Activated T-cell treated with anti-CD3 and anti-CD28 coated beads for 4 hours (primary cell): Measurements from ENCODE around the gene CD320.
A peak's percentile ranks its signal among the peaks of the same experiment; 100 is the strongest.
"Not testable (repeated sequence)": the region's sequence is repeated elsewhere in the genome, so short reads cannot be mapped to it uniquely, and the experiment has no call there.

Source experiments
- DNase-seq: peaks from one replicate; pipeline ENCODE4 v3.0.0-alpha.2; 2020

CD320 gene

DNA sequence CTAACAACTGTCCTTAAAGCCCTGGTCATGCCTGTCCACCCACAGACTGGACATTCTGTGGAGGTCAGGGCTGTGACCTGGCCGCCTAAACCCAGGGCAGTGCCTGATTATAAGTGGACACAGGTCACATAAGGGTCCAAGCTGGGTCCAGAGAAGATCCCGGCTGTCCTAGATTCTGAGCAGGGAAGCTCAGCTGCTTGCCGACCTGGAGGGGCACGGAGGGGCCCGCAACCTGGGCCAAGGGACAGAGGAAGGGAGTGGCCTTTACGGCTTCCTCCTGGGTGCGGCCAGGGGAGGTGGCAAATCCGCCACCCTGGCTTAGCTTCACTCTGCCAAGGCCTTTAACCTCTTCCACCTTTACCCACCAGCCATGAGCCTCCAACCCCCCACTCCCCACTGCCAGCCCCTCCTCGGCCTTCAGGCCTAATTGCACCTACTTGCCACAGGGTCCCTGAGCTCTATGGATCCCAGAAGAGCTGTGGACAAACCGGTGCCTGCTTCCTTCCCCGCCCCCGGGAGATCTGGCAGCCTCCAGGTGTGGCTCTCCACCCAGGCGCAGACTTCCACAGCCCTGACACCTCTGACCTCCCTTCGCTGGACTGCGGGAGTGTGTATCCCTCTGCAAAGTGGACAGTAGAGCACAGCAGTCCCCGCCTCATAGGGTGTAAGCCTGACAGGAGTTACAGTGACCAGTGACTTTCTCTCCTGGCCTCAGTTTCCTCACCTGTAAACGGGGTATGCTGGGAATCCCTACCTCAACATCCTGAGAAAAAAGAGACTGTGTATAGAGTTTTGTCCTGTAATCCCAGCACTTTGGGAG, 1.7 kb downstream of the CD320 start:
- DNase-seq, result no peak

DNA sequence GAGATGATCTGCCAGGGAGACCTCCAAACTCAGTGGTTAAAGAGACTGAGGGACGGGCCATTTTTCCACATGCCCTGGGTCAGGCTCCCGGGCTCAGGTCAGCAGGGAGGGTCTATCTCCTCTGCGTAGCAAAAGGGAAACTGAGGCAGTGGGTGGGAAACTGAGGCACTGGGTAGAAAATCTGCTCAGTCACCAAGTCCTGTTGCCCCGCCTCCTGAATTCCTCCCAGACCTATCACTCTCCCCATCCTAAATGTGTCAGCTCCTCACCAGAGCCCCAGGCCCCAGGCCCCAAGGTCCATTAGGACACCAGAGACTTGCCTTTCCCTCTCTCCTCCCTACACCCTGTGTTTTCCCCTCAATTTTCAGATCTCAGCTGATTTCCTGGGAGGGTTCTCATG, 2.4 kb downstream of the CD320 start:
- DNase-seq, result no peak

DNA sequence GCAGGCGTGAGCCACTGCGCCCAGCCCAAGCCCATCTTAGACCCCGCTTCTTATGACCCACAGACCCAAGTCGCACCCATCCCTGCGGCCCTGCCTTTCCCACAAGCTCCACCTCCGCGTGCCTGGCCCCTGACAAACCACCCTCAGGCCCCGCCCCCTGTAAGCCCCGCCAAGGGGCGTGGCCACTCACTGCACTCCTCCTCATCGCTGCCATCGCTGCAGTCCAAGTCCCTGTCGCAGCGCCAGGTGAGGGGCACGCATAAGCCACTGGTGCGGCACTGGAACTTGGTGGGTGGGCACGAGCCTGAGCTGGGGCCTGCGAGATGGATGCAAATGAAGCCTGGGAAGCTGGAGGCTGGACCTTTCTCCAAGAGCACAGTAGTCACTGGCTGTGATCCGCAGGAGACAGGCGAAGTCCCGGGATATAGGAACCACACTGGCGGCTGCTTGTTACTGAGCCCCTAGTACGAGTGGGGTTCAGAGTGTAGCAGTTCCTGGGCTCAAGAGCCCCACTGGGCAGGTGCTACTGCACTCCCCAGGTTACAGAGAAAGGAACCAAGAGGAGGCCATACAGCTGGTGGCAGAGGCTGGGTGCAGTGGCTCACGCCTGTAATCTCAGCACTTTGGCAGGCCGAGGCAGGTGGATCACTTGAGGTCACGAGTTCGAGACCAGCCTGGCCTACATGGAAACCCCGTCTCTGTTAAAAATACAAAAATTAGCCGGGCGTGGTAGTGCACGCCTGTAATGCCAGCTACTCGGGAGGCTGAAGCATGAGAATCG, 3.1 kb downstream of the CD320 start:
- no peak for DNase-seq

DNA sequence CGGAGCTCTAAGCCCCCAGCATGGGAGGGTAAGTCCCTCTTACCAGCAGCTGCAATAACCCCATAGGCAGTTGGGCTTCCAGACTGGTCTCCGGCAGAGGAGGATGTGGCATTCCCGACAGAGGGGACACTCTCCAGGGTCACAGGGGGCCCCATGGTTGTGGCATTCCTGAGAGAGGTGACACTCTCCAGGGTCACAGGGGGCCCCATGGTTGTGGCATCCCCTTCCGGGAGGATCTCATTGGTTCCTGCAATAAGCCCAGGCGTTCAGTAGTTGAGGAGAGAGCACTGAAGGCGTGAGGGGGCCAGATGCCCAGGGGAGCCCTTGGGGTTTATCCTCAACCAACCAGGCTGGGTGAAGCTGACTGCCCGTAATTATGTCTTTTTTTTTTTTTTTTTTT, 5.4 kb downstream of the CD320 start:
- DNase-seq, result no peak

DNA sequence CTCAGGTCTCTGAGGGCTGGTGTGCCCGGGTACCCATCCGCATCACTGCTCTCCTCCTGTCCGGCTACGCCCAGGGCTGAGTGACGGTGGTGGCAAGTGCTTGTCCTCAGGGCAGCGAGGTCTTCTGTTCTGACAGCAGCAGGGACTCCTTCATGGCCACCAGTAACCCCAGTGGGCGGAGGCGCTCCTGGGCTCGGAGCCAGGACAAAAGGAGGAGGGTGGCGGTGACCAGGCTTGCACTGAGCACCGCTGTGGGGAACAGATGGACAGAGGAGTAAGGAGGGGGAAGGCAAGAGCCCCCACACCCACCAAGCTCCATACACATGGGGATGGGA, 5.8 kb downstream of the CD320 start:
- no peak for DNase-seq

DNA sequence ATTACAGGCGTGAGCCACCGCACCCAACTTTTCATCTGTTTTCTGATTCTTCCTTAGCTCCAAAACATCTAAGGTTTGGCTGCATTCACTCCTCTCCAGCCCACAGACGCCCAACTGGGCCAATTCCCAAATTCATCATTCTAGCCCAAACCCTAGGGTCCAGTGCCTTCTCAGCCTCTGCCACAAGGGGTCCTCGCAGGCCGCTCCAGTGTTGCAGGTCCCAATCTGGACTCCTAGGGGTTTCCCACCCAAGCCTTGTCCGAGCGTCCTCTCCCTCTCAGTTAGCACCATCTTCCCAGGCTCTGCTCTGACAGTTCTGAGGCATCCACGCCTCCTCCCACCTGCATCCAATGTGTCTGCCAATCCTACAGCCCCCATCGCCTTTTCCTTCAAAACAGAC, 16.8 kb downstream of the CD320 start:
- DNase-seq, result not testable (repeated sequence)

DNA sequence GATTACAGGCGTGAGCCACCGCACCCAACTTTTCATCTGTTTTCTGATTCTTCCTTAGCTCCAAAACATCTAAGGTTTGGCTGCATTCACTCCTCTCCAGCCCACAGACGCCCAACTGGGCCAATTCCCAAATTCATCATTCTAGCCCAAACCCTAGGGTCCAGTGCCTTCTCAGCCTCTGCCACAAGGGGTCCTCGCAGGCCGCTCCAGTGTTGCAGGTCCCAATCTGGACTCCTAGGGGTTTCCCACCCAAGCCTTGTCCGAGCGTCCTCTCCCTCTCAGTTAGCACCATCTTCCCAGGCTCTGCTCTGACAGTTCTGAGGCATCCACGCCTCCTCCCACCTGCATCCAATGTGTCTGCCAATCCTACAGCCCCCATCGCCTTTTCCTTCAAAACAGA, 31.6 kb downstream of the CD320 start:
- DNase-seq, result not testable (repeated sequence)

DNA sequence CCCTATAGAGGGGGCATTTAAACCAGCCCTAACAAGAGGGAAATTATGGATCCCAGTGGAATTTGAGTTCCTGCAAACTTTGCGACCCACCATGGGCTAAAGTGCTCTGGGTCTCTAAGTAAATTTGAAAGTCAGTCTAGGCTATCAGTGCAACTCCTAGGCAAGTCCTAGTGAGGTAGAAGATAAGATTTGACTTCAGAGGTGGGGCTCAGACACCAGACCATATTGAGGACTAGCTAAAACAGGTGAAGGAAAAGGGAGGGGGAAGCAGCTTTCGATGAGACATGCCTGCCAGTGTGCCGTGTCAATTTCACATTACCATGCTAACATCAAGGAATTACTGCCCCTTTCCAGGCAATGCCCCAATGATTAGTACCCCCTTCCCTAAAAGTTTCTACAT, 38.4 kb downstream of the CD320 start:
- DNase-seq, result no peak

DNA sequence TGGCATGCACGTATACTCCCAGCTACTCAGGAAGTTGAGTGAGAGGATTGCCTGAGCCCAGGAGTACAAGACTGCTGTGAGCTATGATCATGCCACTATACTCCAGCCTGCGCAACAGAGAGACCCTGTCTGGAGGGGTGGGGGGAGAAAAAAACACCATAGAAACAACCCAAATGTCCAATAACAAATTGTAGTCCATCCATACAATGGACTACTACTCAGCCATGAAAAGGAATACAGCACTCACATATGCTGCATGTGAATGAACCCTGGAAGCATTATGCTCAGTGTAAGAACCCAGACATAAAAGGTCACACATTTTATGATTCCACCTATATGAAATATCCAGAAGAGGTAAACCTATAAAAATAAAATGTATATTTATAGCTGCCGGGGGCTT, 42.3 kb downstream of the CD320 start:
- DNase-seq, result no peak

DNA sequence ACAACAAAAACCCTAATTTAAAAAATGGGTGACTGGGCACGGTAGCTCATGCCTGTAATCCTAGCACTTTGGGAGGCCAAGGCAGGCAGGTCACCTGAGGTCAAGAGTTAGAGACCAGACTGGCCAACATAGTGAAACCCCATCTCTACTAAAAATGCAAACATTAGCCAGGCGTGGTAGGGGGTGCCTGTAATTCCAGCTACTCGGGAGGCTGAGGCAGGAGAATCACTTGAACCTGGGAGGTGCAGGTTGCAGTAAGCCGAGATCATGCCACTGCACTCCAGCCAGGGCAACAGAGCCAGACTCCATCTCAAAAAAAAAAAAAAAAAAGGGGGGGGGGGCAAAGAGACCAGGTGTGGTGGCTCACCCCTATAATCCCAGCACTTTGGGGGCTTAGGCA, 43.9 kb downstream of the CD320 start:
- not testable (repeated sequence) for DNase-seq

DNA sequence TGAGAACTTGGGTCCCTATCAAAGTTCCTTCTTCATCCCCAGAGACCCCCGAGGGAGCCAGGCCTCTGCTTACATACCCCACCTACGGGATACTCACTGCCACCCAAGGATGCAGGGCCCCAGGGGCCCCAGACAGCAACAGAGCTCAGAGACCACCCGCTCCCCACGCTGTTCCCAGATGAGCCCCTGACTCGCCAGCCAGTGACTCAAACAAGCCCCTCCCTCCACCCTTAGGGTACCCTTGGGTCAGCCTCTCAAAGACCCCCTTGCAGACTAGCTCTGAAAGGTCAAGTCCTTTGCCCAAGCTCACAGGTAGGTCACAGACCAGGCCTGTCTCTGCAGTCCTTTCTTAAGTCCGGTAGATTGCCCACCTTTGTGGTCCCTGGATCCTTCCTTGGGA, 45.7 kb downstream of the CD320 start:
- DNase-seq, result no peak

DNA sequence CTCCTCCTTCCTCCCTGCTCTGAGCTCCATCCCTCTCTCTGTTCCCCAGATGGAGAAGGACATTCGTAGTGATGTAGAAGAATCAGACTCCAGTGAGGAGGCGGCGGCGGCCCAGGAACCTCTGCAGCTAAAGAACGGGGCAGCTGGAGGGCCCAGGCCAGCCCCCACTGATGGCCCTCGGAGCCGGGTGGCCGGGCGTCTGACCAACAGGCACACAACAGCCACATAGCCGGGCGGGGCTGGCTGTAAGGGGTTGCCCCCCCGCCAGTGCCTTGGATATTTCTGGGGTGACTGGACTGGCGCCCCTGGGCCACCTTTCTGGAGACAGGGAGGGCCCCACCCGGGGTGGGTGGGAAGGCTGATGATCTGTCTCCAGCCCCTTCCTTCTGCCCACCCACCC, 46.3 kb downstream of the CD320 start:
- no peak for DNase-seq

DNA sequence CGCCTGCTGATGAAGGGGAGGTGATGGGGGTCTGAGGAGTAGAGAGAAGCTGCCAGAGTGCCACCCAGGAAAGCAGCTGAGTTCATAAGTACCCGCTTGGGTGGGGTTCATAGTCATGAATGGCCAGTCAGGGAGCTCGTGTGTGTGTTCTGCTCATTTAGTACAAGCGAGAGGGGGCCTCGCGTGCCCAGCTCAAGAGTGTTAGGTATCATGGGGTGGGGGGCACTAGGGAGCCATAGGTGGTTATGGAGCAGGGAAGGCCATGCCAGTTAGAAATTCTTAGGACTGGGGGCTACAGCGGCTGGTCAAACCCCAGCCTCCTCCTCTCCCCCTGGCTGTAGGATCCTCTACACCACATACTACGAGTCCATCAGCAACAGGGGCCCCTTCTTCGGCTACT, 46.8 kb downstream of the CD320 start:
- no peak for DNase-seq

DNA sequence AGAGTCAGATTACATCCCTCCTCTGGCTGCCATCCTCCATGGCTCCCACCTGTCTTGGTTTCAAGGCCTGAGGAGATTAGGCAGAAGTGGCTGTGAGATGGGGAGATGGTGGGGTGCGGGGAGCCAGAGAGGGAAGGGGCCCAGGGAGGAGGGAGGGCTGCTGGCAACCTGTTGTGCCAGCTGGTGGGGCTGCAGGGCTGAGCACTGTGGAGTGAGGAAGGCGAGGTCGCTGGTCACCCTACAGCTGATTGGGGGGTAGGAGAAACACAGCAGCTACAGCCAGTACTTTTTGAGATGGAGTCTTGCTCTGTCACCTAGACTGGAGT, 48.3 kb downstream of the CD320 start:
- no peak for DNase-seq

DNA sequence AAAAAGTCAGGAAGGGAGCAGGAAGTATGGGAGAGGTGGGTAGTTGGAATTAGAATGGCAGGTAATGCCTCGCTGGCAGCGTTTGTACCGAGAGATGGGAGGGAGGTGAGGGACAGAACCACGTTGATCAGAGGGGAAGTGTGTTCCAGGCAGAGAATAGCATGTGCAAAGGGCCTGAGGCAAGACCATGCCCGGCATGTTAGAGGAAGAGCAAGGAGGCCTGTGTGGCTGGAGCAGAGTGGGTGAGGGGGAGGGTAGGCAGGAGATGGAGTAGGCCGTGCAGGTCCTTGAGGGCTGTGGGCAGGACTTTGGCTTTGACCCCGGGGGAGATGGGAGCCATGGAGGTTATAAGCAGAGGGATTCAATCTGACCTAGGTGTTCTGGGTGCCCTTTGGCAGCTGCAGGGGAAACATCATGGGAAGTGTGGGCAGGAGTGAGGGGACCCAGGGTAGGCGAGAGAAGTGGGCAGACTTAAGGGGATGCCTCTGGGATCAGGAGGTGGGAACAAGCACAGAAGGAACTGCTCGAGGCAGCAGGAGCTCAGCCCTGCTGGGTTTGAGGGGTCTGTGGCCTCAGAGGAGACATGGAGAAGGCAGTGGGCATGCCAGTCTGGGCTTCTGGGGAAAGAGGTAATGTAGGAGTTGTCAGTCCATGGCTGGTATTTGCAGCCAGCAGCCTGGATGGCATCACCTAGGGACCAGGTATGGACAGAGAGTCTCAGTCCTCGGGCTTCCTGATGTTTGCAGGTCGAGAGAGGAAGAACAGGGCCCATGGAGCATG, 48.8 kb downstream of the CD320 start:
- no peak for DNase-seq

DNA sequence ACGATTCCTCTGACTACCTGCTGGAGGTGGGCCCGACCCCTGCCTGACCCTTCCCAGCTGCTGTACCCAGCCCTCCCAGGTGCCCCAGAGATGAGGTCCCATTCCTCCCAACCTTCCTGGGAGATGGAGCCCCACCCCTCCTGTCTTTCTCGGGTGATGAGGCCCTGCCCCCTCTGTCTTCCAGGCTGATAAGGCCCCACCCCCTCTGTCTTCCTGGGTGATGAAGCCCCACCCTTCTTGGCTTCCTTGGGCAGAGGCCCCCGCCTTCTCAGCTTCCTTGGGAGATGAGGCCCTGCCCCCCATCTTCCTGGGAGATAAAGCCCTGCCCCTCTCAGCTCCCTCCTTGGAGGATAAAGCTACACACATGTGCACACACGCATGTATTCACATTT, 51.1 kb downstream of the CD320 start:
- no peak for DNase-seq

DNA sequence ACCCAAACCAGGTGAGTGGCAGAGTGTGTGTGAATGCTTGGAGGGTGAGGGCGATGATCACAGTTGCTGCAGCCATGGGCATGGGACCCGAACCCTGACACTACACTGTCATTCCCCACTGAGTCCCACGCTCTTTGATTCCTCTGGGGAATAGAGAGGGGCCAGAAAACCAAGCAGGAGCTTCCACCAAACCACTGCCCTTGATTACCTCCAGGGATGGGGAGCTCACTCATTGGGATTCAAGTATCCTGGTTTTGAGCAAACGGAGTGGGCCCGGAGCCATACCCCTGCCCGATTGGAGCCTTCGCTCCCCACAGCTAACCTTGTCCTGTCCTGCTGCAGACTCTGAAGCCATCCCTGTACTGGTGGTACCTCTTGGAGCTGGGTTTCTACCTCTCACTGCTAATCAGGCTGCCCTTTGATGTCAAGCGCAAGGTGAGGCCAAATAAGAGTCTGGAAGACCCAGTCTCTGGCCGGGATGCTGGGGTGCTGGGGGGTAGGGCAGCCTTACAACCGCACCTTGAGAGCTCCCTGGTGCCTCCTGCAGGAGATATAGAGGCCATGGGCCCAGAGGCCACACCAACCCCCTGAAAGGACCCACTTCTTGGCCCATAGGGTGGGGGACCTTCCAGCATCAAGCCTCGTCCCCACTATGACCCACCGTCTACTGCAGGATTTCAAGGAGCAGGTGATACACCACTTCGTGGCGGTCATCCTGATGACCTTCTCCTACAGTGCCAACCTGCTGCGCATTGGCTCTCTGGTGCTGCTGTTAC, 51.7 kb downstream of the CD320 start:
- DNase-seq, result no peak

DNA sequence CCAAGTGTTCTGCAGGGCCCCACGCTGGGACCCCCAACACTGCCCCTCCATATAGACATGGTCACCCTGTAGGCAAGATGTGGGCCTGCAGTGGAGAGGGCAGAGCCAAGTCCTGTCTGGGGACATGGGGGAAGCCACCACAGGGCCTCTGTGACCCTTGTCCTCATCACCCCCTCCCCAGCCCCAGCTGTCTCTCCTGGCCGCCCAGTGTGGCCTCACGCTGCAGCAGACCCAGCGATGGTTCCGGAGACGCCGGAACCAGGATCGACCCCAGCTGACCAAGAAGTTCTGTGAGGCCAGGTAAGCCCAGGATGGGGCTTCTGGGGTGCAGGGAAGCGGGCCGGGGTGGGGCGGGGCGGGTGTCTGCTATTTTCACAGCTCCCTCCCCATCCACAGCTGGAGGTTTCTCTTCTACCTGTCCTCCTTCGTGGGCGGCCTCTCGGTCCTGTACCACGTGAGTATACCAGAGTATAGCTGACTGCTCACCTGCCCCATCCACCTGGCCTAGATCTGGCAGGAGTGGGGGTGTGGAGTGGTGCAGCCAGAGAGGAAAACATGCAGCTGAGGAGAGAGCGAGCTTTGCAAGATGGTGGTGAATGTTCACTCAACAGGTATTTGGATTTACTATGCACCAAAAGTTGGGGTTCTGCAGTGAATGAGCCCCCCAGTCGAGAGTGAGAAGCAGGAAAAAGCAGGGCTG, 52.6 kb downstream of the CD320 start:
- no peak for DNase-seq

DNA sequence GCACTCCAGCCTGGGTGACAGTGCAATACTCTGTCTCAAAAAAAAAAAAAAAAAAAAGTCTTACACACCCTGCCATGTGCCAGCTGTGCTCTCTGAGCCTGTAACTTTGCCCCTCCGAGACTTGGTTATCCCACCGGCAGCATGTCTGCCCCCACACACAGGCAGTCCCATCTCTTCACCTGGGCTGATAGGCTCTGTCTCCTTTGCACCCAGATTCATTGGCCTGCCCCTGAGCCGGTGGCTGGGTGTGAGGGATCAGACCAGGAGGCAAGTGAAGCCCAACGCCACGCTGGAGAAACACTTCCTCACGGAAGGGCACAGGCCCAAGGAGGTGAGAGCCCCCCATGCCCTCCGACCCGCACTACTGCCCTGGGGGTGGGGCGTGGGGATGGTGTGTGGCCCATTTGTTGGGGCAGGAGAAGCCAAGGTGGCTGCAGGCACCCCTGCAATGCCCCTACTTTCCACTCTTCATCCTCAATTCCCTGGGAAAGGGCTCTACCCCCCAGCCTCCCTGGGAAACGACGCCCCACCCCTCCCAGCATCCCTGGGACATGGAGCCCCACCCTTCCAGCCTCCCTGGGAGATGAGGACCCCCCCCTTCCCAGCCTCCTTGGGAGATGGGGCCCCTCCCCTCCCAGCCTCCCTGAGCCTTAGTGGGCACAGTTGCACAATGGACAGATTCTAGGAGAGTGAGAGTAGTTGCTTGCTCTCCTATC, 53.7 kb downstream of the CD320 start:
- DNase-seq, result no peak

DNA sequence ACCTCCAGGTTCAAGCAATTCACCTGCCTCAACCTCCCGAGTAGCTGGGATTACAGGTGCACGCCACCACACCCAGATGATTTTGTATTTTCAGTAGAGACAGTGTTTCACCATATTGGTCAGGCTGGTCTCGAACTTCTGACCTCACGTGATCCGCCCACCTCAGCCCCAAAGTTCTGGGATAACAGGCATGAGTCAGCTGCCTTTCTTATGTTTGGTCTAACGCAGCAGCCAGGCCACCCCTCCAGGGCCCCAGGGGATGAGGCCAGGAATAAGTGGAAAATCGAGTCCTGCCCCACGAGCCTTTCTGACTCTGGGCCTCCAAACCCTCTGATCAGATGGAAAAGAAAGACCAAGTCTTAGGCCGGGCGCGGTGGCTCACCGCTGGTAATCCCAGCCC, 54.5 kb downstream of the CD320 start:
- DNase-seq, result no peak

DNA sequence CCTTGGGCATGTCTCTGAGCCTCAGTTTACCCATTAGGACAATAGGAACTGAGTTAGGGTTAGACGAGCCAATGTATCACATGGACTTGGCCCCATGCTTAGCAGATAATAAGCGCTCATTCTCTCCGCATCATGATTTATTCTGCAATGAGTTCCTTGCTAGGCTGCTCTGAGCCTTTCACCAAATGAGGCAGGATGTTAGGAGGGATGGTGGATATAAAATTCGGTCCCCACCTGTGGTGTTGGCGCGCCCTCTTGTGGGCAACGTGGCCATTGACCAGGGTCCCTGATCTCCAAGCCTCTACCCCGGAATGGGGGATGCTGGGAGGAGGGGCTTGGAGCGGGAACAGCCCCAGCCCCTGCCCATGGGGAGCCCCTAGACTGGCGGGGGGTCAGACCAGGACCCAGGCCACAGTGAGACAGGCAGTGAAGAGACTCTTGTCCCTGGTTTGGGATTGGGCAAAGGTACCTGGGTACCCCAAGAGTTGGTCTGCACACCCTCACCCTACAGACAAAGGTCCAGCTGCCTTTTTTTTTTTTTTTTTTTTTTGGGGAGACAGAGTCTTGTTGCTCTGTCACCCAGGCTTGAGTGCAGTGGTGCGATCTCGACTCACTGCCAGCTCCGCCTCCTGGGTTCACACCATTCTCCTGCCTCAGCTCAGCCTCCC, 55.1 kb downstream of the CD320 start:
- DNase-seq, result peak; percentile 84
